HCT116 (cell line): ENCODE measurements around the gene CSTA. TPM values are rescaled to one million over a fixed set of nuclear protein-coding genes. Genes with fewer than 3 reads are reported as not detected.

Experiments
- ATAC-seq: fragments of 200-7000 bp; cut with Tn5 transposase; 2 replicates; pipeline ENCODE4 v1.9.1; 2020; ENCODE audit warnings: mild to moderate bottlenecking, moderate library complexity
- BruUV-seq: library from RNA; stranded (reverse); fragments of 400-500 nt; replicated peaks from 2 replicates; lab custom pipeline; 2021; lab: Mats Ljungman, UMichigan
- CTCF ChIA-PET: fragments of 300-600 bp; sonication (Branson Sonifier 250); formaldehyde crosslinking; loops from one replicate; lab custom pipeline; 2021; ENCODE audit warnings: antibody characterized with exemption; lab: Charles Lee
- POLR2A ChIA-PET: fragments of 300-600, 350-600 bp; sonication (Branson Sonifier 250); formaldehyde crosslinking; loops from one replicate; lab custom pipeline; 2021; ENCODE audit warnings: antibody characterized with exemption; lab: Charles Lee
- RAD21 ChIA-PET, 2 experiments: fragments of 300-600 bp; sonication (Branson Sonifier 250); formaldehyde crosslinking; loops; one replicate each; lab custom pipeline; 2023; ENCODE audit warnings: low total read pairs in 2 of 2; ENCODE audit not compliant: uncharacterized antibody in 2 of 2, unreplicated experiment in 2 of 2, low non-redundant PET in 1 of 2; lab: Charles Lee
- DNase-seq: peaks from one replicate; pipeline ENCODE4 v3.0.0-alpha.2; 2010; ENCODE audit warnings: low read depth, low spot score
- H2AFZ ChIP-seq: fragments of 200-600 bp; shearing (Covaris generic), sonication (generic); 2 replicates; pipeline ENCODE4 v1.6.1; 2017; ENCODE audit warnings: low read depth, mixed run types, mixed read lengths, antibody characterized with exemption, low read length; ENCODE audit not compliant: poor library complexity, severe bottlenecking
- H3K27ac ChIP-seq: 2 replicates; pipeline ENCODE4 v1.5.1; 2012; ENCODE audit warnings: low read depth, low read length
- H3K27me3 ChIP-seq: fragments of 200-600 bp; sonication (generic); 2 replicates; pipeline ENCODE4 v1.6.1; 2016; ENCODE audit warnings: mixed run types, low read length, mixed read lengths; ENCODE audit not compliant: insufficient read depth
- H3K36me3 ChIP-seq, 2 experiments: fragments of 200-500 bp in 1 of 2; fragments of 200-600 bp in 1 of 2; sonication (Bioruptor generic) in 1 of 2; sonication (generic) in 1 of 2; 2 replicates each; pipeline versions ENCODE4 v1.5.1 to v1.6.1; 2014 to 2016; ENCODE audit warnings: low read length in 2 of 2, inconsistent platforms in 1 of 2, mixed read lengths in 1 of 2, mixed run types in 1 of 2; ENCODE audit not compliant: insufficient read depth in 2 of 2, control insufficient read depth in 1 of 2
- H3K4me1 ChIP-seq, 2 experiments: fragments of 200-600 bp in 1 of 2; sonication (generic) in 1 of 2; 2 replicates each; pipeline versions ENCODE4 v1.5.1 to v1.6.1; 2012 to 2017; ENCODE audit warnings: low read length in 2 of 2, inconsistent platforms in 1 of 2, mild to moderate bottlenecking in 1 of 2, mixed read lengths in 1 of 2, mixed run types in 1 of 2, moderate library complexity in 1 of 2; ENCODE audit not compliant: insufficient read depth in 2 of 2, control insufficient read depth in 1 of 2
- H3K4me2 ChIP-seq: fragments of 200-600 bp; sonication (generic); 2 replicates; pipeline ENCODE4 v1.6.1; 2017; ENCODE audit warnings: mixed run types, low read length, mixed read lengths
- H3K4me3 ChIP-seq, 2 experiments: fragments of 200-600 bp in 1 of 2; sonication (generic) in 1 of 2; replicated peaks in 1 of 2; 2 replicates each; pipeline ENCODE4 v1.5.1; 2011 to 2016; ENCODE audit warnings: low read length in 2 of 2, control low read depth in 1 of 2, low read depth in 1 of 2, mild to moderate bottlenecking in 1 of 2, mixed read lengths in 1 of 2, mixed run types in 1 of 2
- H3K79me2 ChIP-seq: fragments of 200-600 bp; sonication (generic); 2 replicates; pipeline ENCODE4 v1.6.1; 2017; ENCODE audit warnings: mild to moderate bottlenecking, mixed run types, low read length, moderate library complexity, mixed read lengths; ENCODE audit not compliant: insufficient read depth
- H3K9ac ChIP-seq: fragments of 200-600 bp; sonication (generic); 2 replicates; pipeline ENCODE4 v1.6.1; 2016; ENCODE audit warnings: low read length, mixed read lengths
- H3K9me2 ChIP-seq: fragments of 200-600 bp; sonication (generic), shearing (Covaris generic); 2 replicates; pipeline ENCODE4 v1.6.1; 2017; ENCODE audit warnings: mixed run types, mild to moderate bottlenecking, moderate library complexity; ENCODE audit not compliant: insufficient read depth
- H3K9me3 ChIP-seq, 2 experiments: fragments of 200-500 bp in 1 of 2; fragments of 200-600 bp in 1 of 2; sonication (Bioruptor generic) in 1 of 2; sonication (generic) in 1 of 2; 2 replicates each; pipeline ENCODE4 v1.6.1; 2014 to 2017; ENCODE audit warnings: low read length in 2 of 2, mixed read lengths in 2 of 2, inconsistent platforms in 1 of 2, low read depth in 1 of 2, mild to moderate bottlenecking in 1 of 2, mixed run types in 1 of 2, moderate library complexity in 1 of 2; ENCODE audit not compliant: control insufficient read depth in 1 of 2, insufficient read depth in 1 of 2
- H4K20me1 ChIP-seq: fragments of 200-600 bp; sonication (generic), shearing (Covaris generic); 2 replicates; pipeline ENCODE4 v1.6.1; 2017; ENCODE audit warnings: mixed run types, mild to moderate bottlenecking, moderate library complexity; ENCODE audit not compliant: insufficient read depth
- CBX3 ChIP-seq: IDR thresholded peaks from 2 replicates; pipeline ENCODE4 v1.6.1; 2012; ENCODE audit warnings: low read depth
- CEBPB ChIP-seq: IDR thresholded peaks from 2 replicates; pipeline ENCODE4 v1.6.1; 2012; ENCODE audit warnings: low read depth
- CTCF ChIP-seq, 3 experiments: fragments of 200-600 bp in 1 of 3; sonication (generic) in 1 of 3; IDR thresholded peaks in 2 of 3; conservative IDR thresholded peaks in 1 of 3; 2 replicates each; pipeline ENCODE4 v1.5.1; 2012 to 2017; ENCODE audit warnings: low read depth in 2 of 3, low read length in 2 of 3, antibody characterized with exemption in 1 of 3, borderline replicate concordance in 1 of 3, control low read depth in 1 of 3, mild to moderate bottlenecking in 1 of 3, mixed read lengths in 1 of 3, mixed run types in 1 of 3, moderate library complexity in 1 of 3; ENCODE audit not compliant: insufficient read depth in 1 of 3
- ELF1 ChIP-seq: IDR thresholded peaks from 2 replicates; pipeline ENCODE4 v1.6.1; 2012; ENCODE audit warnings: low read depth, borderline replicate concordance
- EZH2phosphoT487 ChIP-seq: fragments of 200-600 bp; IDR thresholded peaks from 2 replicates; pipeline ENCODE4 v1.6.1; 2018; ENCODE audit warnings: antibody characterized with exemption, borderline replicate concordance
- FOSL1 ChIP-seq: IDR thresholded peaks from 2 replicates; pipeline ENCODE4 v1.6.1; 2012; ENCODE audit warnings: low read depth
- POLR2AphosphoS5 ChIP-seq: IDR thresholded peaks from 2 replicates; pipeline ENCODE4 v1.6.1; 2011; ENCODE audit warnings: mild to moderate bottlenecking, low read depth, low read length, moderate library complexity
- YY1 ChIP-seq: IDR thresholded peaks from 2 replicates; pipeline ENCODE4 v1.6.1; 2011; ENCODE audit warnings: low read length, low read depth, moderate library complexity, mild to moderate bottlenecking; ENCODE audit not compliant: insufficient replicate concordance; ENCODE audit errors: extremely low read depth
- intact Hi-C: fragments of 100-400 bp; cut with micrococcal nuclease; formaldehyde crosslinking; loops from 2 replicates; pipeline ENCODE4 v1.10.0; 2022
- total RNA-seq: library from RNA; stranded (reverse); gene quantifications from one replicate; pipeline ENCODE4 v1.2.1, GENCODE V29; 2021; ENCODE audit not compliant: unreplicated experiment

The CSTA gene
- total RNA-seq, 1 experiment from 2014 or later, result 11.0 TPM

DNA sequence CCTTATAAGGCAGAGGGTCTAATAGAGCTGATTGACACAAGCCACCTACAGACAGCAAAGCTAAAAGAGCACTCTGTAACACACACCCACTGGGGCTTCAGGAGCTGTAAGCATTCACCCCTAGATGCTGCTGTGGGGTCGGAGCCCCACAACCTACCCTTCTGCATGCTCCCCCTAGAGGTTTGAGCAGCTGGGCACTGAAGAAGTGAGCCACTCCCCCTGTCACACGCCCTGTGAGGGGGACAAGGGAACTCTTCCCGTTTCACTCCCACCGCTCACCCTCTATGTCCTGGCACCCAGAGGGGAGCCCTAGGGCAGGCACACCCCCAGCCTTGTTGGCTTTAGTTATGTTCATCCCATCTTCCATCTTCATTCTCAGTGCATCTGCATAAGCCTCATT lies 9.4 kb upstream of the CSTA start:
- POLR2A ChIA-PET, result no interaction called here
- no peak overlapping the region for H3K27ac ChIP-seq

DNA sequence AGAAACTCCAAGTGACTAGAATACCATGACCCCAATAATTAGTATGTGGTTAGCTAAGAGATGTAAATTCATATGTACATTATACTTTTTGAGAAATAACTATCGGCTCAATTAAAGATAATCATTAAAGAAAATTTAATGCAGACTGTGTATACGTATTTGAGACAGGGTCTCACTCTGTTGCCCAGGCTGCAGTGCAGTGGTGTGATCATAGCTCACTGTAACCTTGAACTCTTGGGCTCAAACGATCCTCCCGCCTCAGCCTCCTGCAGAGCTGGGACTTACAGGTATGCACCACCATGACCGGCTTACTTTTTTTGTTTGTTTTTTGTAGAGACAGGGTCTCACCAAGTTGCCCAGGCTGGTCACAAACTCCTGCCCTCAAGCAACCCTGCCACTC lies 8.7 kb upstream of the CSTA start:
- ChIA-PET POLR2A (interaction anchor here (1.1 kb wide), 1 partner anchor 9 kb away, joined by 3 read pairs; no protein-coding TSS in a partner anchor), CTCF (no interaction called here), RAD21 (no interaction called here)
- TF ChIP-seq POLR2AphosphoS5 (no peak), CBX3 (no peak), FOSL1 (no peak), CEBPB (no peak), CTCF (IDR thresholded peaks at IDR 0.05 in 2 of 3, conservative IDR thresholded peaks at IDR 0.05 in 1 of 3; ENCODE audit: borderline replicate concordance in 1 of 3, insufficient read depth in 1 of 3, low read depth in 2 of 3, low read length in 2 of 3) (no peak), ELF1 (no peak), YY1 (no peak), EZH2phosphoT487 (no peak)
- no peak overlapping the region for H3K9ac ChIP-seq
- no peaks in the 10 kb centered on the region for H3K27me3 ChIP-seq
- H3K27ac ChIP-seq, result no peak overlapping the region
- H3K4me1 ChIP-seq, result no peaks in the 10 kb centered on the region
- H4K20me1 ChIP-seq, result no peaks in the 10 kb centered on the region
- H3K36me3 ChIP-seq, result no peaks in the 10 kb centered on the region
- no peak overlapping the region for H3K4me2 ChIP-seq
- no peaks in the 10 kb centered on the region for H3K9me3 ChIP-seq
- no peak for ATAC-seq
- no peaks in the 10 kb centered on the region for H3K9me2 ChIP-seq
- DNase-seq, result no peak
- intact Hi-C loops, result no loop called here
- no peak overlapping the region for H2AFZ ChIP-seq
- no peaks in the 10 kb centered on the region for H3K79me2 ChIP-seq
- no TSS peak for BruUV-seq
- no peak overlapping the region for H3K4me3 ChIP-seq

More for the DNA sequence above, 9.4 kb upstream of the CSTA start:
- no peaks in the 10 kb centered on the region for H3K4me1 ChIP-seq
- ATAC-seq, result peak; percentile 67
- no peak overlapping the region for H2AFZ ChIP-seq
- H3K27me3 ChIP-seq, result no peaks in the 10 kb centered on the region
- no peaks in the 10 kb centered on the region for H4K20me1 ChIP-seq
- intact Hi-C loops, result no loop called here
- no peak overlapping the region for H3K4me2 ChIP-seq
- DNase-seq, result no peak
- ChIA-PET CTCF (interaction anchor here (0.7 kb wide), 1 partner anchor 9 kb away, joined by 3 read pairs; no protein-coding TSS in a partner anchor), RAD21 (no interaction called here)
- H3K9ac ChIP-seq, result no peak overlapping the region
- no peaks in the 10 kb centered on the region for H3K9me2 ChIP-seq
- no peaks in the 10 kb centered on the region for H3K79me2 ChIP-seq
- H3K4me3 ChIP-seq, result no peak overlapping the region
- TF ChIP-seq CBX3 (no peak), CTCF (IDR thresholded peaks at IDR 0.05 in 2 of 3, conservative IDR thresholded peaks at IDR 0.05 in 1 of 3; ENCODE audit: borderline replicate concordance in 1 of 3, insufficient read depth in 1 of 3, low read depth in 2 of 3, low read length in 2 of 3) (peak in 2 of 3 experiments; percentile 11 to 35; a peak in 2 of 6 replicates), POLR2AphosphoS5 (no peak), CEBPB (no peak)
- no TSS peak for BruUV-seq
- no peaks in the 10 kb centered on the region for H3K36me3 ChIP-seq
- H3K9me3 ChIP-seq, result no peaks in the 10 kb centered on the region
